Measurements from ENCODE around the gene OBP2A.
"Not testable (repeated sequence)": the region's sequence is repeated elsewhere in the genome, so short reads cannot be mapped to it uniquely, and the experiment has no call there.

Gene OBP2A

GRCh38 chr9:135512241-135512603 is 33.7 kb upstream of the OBP2A start:
- no peak for DNase-seq

- no peak for DNase-seq
Measured at GRCh38 chr9:135512904-135513303, 33.0 kb upstream of the OBP2A start.

GRCh38 chr9:135513351-135513846 is 32.5 kb upstream of the OBP2A start:
- no peak for DNase-seq

GRCh38 chr9:135513906-135514305 is 32.0 kb upstream of the OBP2A start:
- DNase-seq: not testable (repeated sequence)

GRCh38 chr9:135514342-135515082 is 31.4 kb upstream of the OBP2A start:
- DNase-seq: no peak

- DNase-seq: no peak
Measured at GRCh38 chr9:135515083-135515951, 30.6 kb upstream of the OBP2A start.

- DNase-seq: no peak
Measured at GRCh38 chr9:135516132-135516860, 29.6 kb upstream of the OBP2A start.

- DNase-seq: no peak
Measured at GRCh38 chr9:135517407-135517822, 28.5 kb upstream of the OBP2A start.

- DNase-seq: no peak
Measured at GRCh38 chr9:135519179-135519971, 26.6 kb upstream of the OBP2A start.

GRCh38 chr9:135520916-135521607 is 24.9 kb upstream of the OBP2A start, which contains the start of gene LCN1:
TSS of gene LCN1 (plus strand) at chr9:135521440. CDS start at chr9:135521498, 58 bp downstream.
- no peak for DNase-seq

GRCh38 chr9:135521608-135522095 is 24.3 kb upstream of the OBP2A start:
- no peak for DNase-seq

- no peak for DNase-seq
Measured at GRCh38 chr9:135522137-135522877, 23.6 kb upstream of the OBP2A start.

GRCh38 chr9:135522931-135523330 is 23.0 kb upstream of the OBP2A start:
- DNase-seq: no peak

GRCh38 chr9:135523521-135524129 is 22.3 kb upstream of the OBP2A start:
- DNase-seq: no peak

- no peak for DNase-seq
Measured at GRCh38 chr9:135524130-135524861, 21.6 kb upstream of the OBP2A start.

GRCh38 chr9:135525241-135526088 is 20.5 kb upstream of the OBP2A start:
- DNase-seq: no peak

- DNase-seq: no peak
Measured at GRCh38 chr9:135526089-135526729, 19.7 kb upstream of the OBP2A start.
